Right cardiac atrium (tissue), 5 donors: Measurements from ENCODE around the gene CNIH4. TPM values are rescaled to one million over a fixed set of nuclear protein-coding genes. Genes with fewer than 3 reads are reported as not detected.

Experiments used
- ATAC-seq, 2 donors: fragments of 200-7000 bp; cut with Tn5 transposase; one replicate each; pipeline versions ENCODE4 v1.8.0 to v1.9.1; 2020; ENCODE audit warnings: moderate library complexity in 2 of 2, mild to moderate bottlenecking in 1 of 2
- DNase-seq, 3 donors: peaks; one replicate each; pipeline ENCODE4 v3.0.0-alpha.2; 2020
- H3K27ac ChIP-seq: one replicate; pipeline ENCODE4 v1.5.1; 2013; ENCODE audit warnings: mild to moderate bottlenecking, low read length, control low read depth, moderate library complexity
- H3K27me3 ChIP-seq: one replicate; pipeline ENCODE4 v1.6.1; 2013; ENCODE audit not compliant: control insufficient read depth, insufficient read depth
- H3K4me1 ChIP-seq: one replicate; pipeline ENCODE4 v1.6.1; 2013; ENCODE audit warnings: low read length; ENCODE audit not compliant: control insufficient read depth, insufficient read depth
- H3K4me3 ChIP-seq: one replicate; pipeline ENCODE4 v1.5.1; 2013; ENCODE audit warnings: low read length, control low read depth
- H3K9me3 ChIP-seq: one replicate; pipeline ENCODE4 v1.6.1; 2013; ENCODE audit warnings: low read length; ENCODE audit not compliant: control insufficient read depth
- WGBS: extraction: QIAGEN DNeasy Blood & Tissue Kit; methylation state at CpG from one replicate; pipeline ENCODE4 v1.1.7; 2013; 5-methylcytosine and 5-hydroxymethylcytosine counted together
- intact Hi-C, 4 donors: fragments of 100-400 bp; cut with DNase I; formaldehyde crosslinking; loops; one replicate each; pipeline versions ENCODE4 v1.11.0 to v1.14.0; 2022 to 2023
- polyA plus RNA-seq: library from polyadenylated mRNA; stranded (reverse); fragments of 200-250 nt; gene quantifications from one replicate; pipeline ENCODE4 v1.2.3, GENCODE V29; 2013
- total RNA-seq, 4 donors: library from RNA; stranded (reverse); fragmentation: NEBNext Ultra II Directional; extraction: Animal tissue kit (Norgen Biotek cat#: 25700); gene quantifications; one replicate each; pipeline ENCODE4 v1.2.1, GENCODE V29; 2021
- donor health status: healthy with polysubstance abuse.
- donor health status: DM: no; HTN: yes; CAD: no.
- donor health status: DM: no; HTN: no; CAD: no.
- donor health status: DM: no; HTN: yes; CAD: no; lungs with severe emphysema.
- donor health status: DM: yes; HTN: yes; CAD: no.

Gene CNIH4
- total and polyA plus RNA-seq, 5 donors = 26.8 to 45.6 (median 32.4) TPM

GRCh38 chr1:224378855-224379631 lies 22.4 kb downstream of the CNIH4 start:
- 88% methylated on average over 7 of the region's 7 CpGs for WGBS
- Histone ChIP-seq H3K27ac (no peak overlapping the region), H3K4me3 (no peak overlapping the region), H3K4me1 (no peaks in the 10 kb centered on the region), H3K9me3 (no peaks in the 10 kb centered on the region), H3K27me3 (no peaks in the 10 kb centered on the region)
- intact Hi-C loops = no loop called here
- DNase-seq (no peak), ATAC-seq (no peak)

GRCh38 chr1:224380003-224380402 lies 23.3 kb downstream of the CNIH4 start:
- no peaks in the 10 kb centered on the region for H3K27me3 ChIP-seq
- no peaks in the 10 kb centered on the region for H3K4me1 ChIP-seq
- no peak overlapping the region for H3K4me3 ChIP-seq
- ATAC-seq (peak; percentile 47 to 56), DNase-seq (no peak)
- no peaks in the 10 kb centered on the region for H3K9me3 ChIP-seq
- 71% methylated on average over 4 of the region's 4 CpGs for WGBS
- intact Hi-C loops = no loop called here
- H3K27ac ChIP-seq = no peak overlapping the region

- Histone ChIP-seq H3K27ac (no peak overlapping the region), H3K4me1 (no peaks in the 10 kb centered on the region), H3K9me3 (no peaks in the 10 kb centered on the region), H3K27me3 (no peaks in the 10 kb centered on the region), H3K4me3 (no peak overlapping the region)
- ATAC-seq = no peak
- intact Hi-C loops = no loop called here
- WGBS = 93% methylated on average over 4 of the region's 4 CpGs
- DNase-seq = no peak
These were observed 25.3 kb downstream of the CNIH4 start for GRCh38 chr1:224381880-224382548.

- Histone ChIP-seq H3K4me1 (no peaks in the 10 kb centered on the region), H3K27me3 (no peaks in the 10 kb centered on the region)
- intact Hi-C loops = no loop called here
These were observed 26.5 kb downstream of the CNIH4 start for GRCh38 chr1:224383218-224383617.

GRCh38 chr1:224387302-224387912 lies 30.7 kb downstream of the CNIH4 start:
- intact Hi-C loops = no loop called here
- DNase-seq (no peak), ATAC-seq (no peak)
- 65% methylated on average over 6 of the region's 6 CpGs for WGBS
- Histone ChIP-seq H3K27ac (no peak overlapping the region), H3K9me3 (no peaks in the 10 kb centered on the region), H3K27me3 (no peaks in the 10 kb centered on the region), H3K4me3 (no peak overlapping the region), H3K4me1 (no peaks in the 10 kb centered on the region)

More at GRCh38 chr1:224383218-224383617, 26.5 kb downstream of the CNIH4 start:
- WGBS = 86% methylated on average over 3 of the region's 3 CpGs
- H3K27ac ChIP-seq = no peak overlapping the region
- no peaks in the 10 kb centered on the region for H3K9me3 ChIP-seq
- H3K4me3 ChIP-seq = no peak overlapping the region
- ATAC-seq = no peak
- DNase-seq = no peak

GRCh38 chr1:224387943-224388342 lies 31.3 kb downstream of the CNIH4 start:
- intact Hi-C loops = no loop called here
- no peak for DNase-seq
- H3K27ac ChIP-seq = no peak overlapping the region
- WGBS = 69% methylated on average over 2 of the region's 2 CpGs
- H3K4me3 ChIP-seq = no peak overlapping the region
- ATAC-seq = no peak
- no peaks in the 10 kb centered on the region for H3K4me1 ChIP-seq
- H3K27me3 ChIP-seq = no peaks in the 10 kb centered on the region
- H3K9me3 ChIP-seq = no peaks in the 10 kb centered on the region

GRCh38 chr1:224390517-224390916 lies 33.8 kb downstream of the CNIH4 start:
- Histone ChIP-seq H3K27me3 (no peaks in the 10 kb centered on the region), H3K4me3 (no peak overlapping the region), H3K27ac (no peak overlapping the region), H3K4me1 (no peaks in the 10 kb centered on the region), H3K9me3 (no peaks in the 10 kb centered on the region)
- ATAC-seq (no peak), DNase-seq (no peak)
- intact Hi-C loops = no loop called here
- 93% methylated on average over 5 of the region's 5 CpGs for WGBS

- ATAC-seq = no peak
These were observed 36.0 kb downstream of the CNIH4 start for GRCh38 chr1:224392411-224393249.

GRCh38 chr1:224393294-224393693 lies 36.6 kb downstream of the CNIH4 start:
- DNase-seq (no peak), ATAC-seq (no peak)
- WGBS = 81% methylated on average over 3 of the region's 3 CpGs
- H3K27ac ChIP-seq = no peak overlapping the region
- no peak overlapping the region for H3K4me3 ChIP-seq
- H3K9me3 ChIP-seq = no peaks in the 10 kb centered on the region
- no peaks in the 10 kb centered on the region for H3K4me1 ChIP-seq
- intact Hi-C loops = no loop called here
- H3K27me3 ChIP-seq = no peaks in the 10 kb centered on the region

More at GRCh38 chr1:224392411-224393249, 36.0 kb downstream of the CNIH4 start:
- WGBS = 92% methylated on average over 4 of the region's 4 CpGs
- no peaks in the 10 kb centered on the region for H3K27me3 ChIP-seq
- H3K4me1 ChIP-seq = no peaks in the 10 kb centered on the region
- H3K4me3 ChIP-seq = no peak overlapping the region
- intact Hi-C loops = no loop called here
- H3K27ac ChIP-seq = no peak overlapping the region
- no peak for DNase-seq
- H3K9me3 ChIP-seq = no peaks in the 10 kb centered on the region

GRCh38 chr1:224399887-224400286 lies 43.2 kb downstream of the CNIH4 start:
- DNase-seq (no peak), ATAC-seq (no peak)
- no peaks in the 10 kb centered on the region for H3K4me1 ChIP-seq
- H3K9me3 ChIP-seq = no peaks in the 10 kb centered on the region
- WGBS = 75% methylated on average over 1 of the region's 1 CpG
- H3K27ac ChIP-seq = no peak overlapping the region
- intact Hi-C loops = loop anchor here in 2 of 4 donors (10.0 kb wide), 2 partner anchors 95 to 115 kb away; no protein-coding TSS in a partner anchor
- H3K27me3 ChIP-seq = no peaks in the 10 kb centered on the region
- no peak overlapping the region for H3K4me3 ChIP-seq
